HG03354 (cell line): Measurements from ENCODE around the gene ADRM1.
A peak's percentile ranks its signal among the peaks of the same experiment; 100 is the strongest.

ENCODE experiments used
- ATAC-seq: cut with Tn5 transposase; IDR thresholded peaks from one replicate; pipeline ENCODE4 v1.9.1; 2021; ENCODE audit warnings: mild to moderate bottlenecking; ENCODE audit not compliant: unreplicated experiment, poor library complexity, severe bottlenecking

Gene ADRM1

DNA sequence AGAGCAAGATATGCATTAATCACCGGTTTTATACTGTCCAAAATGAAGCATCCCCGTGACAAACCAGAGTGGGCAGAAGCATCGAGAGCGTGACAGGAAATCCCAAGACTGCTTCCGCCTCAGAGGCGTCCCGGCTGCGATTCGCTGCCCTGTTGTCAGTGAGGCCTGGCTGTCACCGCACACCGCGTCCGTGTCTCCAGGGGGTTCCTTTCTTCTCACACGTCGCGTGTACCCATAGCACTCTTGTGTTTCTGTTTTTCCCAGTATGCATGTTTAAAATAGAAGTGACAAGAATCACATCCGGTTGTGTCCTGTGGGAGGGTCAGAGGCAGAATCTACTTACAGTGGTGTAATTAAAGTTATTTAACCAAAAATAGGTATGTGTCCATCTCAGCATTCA, 8.3 kb upstream of the ADRM1 start:
- ATAC-seq: no peak

DNA sequence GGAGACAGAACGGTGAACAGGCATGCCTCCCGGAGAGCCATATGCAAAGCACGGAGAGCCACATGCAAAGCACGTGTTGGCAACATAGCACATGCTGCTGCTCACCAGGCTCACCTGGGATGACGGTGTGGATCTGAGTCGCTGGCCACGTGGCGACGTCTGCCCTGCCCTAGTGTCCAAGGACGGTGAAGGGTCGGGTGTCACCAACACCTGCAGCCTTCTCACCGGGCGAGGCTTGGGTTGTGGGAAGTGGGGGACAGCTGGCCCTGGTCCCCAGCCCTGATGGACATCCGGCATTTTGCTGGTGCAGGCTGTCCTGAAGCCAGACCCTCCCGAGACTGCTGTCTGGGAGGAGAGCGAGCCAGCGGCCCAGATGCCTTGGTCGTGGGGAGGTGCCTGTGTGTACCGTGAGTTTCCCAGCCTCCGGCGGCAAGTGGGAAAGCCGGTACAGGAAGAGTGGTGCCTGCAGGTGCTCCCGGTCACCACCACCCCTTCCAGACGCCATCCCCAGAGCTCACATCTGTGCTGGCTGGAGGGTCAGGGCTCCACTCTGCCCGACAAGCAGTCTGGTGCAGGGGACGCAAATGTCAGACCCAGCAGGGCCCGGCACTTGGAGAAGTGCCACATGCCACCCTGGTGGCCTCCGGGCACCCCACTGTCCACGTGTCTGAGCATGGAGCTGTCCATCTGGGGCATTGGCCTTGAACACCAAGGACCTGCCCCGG, 5.9 kb upstream of the ADRM1 start:
- ATAC-seq: no peak

DNA sequence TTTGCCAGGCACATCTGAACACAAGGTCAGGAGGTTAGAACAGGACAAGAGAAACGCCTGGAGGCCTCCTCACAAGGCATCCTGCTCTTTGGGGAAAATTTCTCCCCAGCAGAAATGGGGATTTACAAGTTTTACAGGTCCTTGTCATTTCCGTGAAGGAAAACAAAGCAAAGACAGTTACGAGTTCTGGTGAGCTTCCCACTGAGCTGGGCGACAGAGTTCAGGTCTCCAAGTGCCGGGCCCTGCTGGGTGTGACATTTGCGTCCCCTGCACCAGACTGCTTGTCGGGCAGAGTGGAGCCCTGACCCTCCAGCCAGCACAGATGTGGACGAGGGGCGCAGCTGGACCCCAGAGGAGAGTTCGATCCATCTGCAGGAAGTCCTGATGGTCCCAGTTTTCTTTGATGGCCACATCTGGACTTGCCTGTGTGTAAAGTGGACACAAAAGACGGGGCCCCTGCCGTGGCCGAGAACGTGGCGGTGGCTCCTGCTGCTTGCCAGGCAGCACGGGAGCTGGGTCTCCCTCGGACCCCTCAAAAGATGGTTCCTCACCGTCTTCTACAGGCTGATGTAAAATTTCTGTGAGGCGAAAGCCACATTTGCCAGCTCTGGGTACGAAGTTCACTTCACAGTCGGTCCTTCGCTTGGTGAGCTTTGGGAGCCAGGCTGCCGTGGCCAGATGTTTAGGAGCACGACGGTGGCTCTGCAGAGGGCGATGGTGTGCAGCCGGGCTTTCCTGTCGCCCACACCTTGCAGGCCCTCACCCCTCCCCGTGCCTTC, 5.2 kb upstream of the ADRM1 start:
- ATAC-seq: no peak

DNA sequence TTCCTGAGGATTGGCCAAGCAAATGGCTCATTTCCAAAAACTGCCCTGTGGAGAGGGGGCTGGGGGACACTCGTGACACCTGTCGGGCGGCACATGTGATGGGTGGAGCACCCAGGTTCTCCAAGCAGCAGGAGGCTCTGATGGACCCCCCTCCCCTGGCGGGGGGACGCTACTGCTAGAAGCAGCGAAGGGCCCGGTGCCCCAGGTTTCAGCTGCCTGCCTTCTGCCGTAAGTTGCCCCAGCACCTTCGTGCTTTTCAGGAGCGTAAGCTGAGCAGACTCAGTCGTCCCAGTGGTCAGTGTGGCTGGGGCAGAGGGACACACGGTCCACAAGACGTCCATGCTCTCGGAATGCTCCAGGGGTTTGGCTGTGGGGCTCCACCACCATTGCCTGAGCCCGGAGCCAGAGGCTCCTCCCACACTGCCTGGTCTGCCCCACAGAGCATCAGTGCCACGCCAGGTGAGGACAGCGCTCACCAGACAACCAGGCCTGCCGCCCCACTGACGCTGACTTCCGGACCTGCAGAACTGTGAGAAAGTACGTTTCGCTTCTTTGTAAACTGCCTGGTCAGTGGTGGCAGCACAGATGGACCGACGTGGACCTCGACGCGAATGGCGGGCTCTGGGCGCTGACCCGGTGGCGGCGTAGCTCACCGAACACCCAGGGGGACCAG, 4.1 kb upstream of the ADRM1 start:
- no peak for ATAC-seq

DNA sequence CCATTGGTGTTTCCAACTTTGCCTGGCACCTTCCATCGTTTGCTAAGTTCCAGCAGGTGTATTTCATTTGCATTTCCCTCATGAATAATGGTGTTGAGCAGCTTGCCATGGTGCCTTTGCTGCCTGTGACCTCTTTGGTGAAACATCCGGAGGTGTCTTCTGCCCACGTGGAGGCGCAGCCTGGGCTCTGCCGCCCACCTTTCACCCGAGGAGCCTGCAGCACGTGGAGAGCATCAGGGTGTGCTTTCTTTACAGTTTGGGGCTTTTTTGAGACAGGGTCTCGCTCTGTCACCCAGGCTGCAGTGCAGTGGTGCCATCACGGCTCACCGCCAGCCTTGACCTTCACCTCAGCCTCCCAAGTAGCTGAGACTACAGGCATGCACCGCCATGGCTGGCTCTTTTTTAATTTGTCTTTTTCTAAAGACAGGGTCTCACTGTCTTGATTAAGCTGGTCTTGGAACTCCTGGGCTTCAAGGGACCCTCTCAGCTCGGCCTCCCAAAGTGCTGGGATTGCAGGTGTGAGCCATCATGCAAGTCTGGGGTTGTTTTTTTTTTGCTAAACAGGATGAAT, 3.0 kb upstream of the ADRM1 start:
- no peak for ATAC-seq

DNA sequence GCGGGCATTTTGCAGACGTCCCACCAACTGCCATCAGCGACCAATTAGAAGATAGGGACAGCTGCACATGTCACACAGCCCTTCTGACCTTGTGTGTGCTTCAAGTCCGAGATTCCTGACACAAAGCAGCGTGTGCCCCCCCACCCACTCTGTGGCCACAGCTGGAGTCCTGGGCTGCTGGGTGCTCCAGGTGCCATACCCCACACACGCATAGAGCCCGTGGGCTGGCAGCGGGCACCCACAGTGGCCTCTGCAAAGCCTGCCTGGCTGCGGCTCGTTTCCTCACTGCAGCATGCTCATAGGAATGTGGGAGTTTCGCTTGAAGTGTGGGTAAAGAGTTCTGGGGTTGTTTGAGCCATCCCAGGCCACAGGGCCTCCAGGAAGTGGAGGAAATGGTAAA, 2.5 kb upstream of the ADRM1 start:
- no peak for ATAC-seq

DNA sequence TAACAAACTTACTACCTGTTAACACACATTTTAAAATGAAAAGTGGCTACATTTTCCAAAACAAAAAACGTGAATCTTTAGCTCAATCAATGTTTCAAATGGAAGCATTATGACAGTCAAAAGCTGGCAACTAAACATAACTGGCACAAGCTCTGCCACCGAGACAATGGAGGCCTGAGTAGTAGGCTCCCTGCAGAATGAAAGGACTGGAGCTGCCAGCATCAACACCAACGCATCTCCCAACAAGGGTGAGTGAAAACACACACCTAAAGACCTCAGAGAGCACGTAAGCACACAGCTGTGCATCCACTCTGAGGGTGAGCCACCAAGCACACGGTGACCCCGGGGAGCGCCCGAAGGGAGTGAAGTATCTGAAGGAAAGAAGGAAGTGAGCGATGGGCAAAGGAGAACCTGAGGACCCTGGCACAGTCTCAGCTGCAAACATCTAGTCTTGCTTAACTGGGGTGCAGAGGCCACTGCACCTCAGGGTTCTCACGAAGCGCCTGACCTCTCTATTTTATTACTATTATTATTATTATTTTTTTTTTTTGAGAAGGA, 1.6 kb upstream of the ADRM1 start:
- ATAC-seq: no peak

DNA sequence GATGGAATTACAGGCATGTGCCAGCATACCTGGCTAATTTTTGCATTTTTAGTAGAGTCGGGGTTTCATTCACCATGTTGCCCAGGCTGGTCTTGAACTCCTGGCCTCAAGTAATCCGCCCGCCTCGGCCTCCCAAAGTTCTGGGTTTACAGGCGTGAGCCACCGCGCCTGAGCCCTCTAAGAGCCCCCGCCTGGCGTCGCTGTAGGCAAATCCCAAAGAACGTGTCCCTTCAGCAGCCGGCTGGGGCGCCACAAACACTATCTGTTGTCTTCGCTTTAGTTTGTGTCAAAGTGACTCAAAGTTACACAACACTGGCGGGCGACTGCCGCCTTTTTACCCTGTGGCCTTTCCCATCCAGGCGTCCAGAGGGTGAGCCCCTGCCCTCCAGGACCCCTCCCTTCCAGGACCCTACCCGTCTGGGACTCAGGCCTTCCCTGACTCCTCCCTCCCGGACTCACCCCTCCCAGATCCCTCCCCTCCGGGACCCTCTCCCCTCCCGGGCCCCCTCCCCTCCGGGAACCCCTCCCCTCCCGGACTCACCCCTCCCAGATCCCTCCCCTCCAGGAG, 940 bp upstream of the ADRM1 start:
- peak; percentile 46 for ATAC-seq

DNA sequence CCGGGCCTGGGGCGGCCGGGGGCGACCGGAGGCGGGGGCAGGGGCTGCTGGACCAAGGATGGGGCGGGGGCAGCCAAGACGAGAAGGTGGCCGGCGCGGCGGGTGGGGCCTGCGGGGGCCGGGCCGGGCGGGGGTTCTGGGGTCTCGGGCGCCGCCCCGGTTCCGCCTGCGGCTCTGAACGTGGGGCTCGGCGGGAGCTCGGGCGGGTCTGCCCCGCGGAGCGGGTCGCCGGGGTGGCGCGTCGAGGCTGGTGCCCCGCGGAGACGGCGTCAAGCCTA, 204 bp downstream of the ADRM1 start:
- ATAC-seq: no peak

DNA sequence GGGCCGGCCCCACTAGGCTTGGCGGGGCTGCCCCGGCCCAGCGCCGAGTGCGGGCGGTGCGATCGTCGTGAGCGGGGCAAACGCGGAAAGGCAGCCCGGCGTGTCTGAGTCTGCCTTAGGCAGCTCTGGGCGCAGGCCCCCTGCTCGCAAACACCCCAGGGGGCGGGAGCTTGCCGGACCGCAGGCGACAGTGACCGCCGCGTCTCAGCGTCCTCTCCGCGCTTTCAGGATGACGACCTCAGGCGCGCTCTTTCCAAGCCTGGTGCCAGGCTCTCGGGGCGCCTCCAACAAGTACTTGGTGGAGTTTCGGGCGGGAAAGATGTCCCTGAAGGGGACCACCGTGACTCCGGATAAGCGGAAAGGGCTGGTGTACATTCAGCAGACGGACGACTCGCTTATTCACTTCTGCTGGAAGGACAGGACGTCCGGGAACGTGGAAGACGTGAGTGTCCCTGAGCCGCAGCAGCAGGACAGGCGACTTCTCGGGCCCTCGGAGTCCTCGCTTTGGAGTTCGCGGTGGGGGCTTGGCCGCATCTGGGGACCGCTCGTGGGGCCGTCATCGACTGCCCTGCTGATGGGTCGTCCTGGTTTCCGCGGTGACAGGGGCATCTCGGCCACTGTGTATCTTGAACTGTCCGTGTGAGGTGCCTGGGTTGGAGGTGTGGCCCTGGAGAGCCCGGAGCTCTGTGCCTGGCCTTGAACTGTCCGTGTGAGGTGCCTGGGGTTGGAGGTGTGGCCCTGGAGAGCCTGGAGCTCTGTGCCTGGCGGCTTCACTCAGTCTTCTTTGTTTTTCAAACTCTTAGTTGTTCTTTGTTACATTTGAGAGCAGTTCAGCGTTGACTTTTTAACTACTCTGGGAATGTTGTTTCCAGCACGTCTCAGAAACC, 786 bp downstream of the ADRM1 start:
- ATAC-seq: no peak

DNA sequence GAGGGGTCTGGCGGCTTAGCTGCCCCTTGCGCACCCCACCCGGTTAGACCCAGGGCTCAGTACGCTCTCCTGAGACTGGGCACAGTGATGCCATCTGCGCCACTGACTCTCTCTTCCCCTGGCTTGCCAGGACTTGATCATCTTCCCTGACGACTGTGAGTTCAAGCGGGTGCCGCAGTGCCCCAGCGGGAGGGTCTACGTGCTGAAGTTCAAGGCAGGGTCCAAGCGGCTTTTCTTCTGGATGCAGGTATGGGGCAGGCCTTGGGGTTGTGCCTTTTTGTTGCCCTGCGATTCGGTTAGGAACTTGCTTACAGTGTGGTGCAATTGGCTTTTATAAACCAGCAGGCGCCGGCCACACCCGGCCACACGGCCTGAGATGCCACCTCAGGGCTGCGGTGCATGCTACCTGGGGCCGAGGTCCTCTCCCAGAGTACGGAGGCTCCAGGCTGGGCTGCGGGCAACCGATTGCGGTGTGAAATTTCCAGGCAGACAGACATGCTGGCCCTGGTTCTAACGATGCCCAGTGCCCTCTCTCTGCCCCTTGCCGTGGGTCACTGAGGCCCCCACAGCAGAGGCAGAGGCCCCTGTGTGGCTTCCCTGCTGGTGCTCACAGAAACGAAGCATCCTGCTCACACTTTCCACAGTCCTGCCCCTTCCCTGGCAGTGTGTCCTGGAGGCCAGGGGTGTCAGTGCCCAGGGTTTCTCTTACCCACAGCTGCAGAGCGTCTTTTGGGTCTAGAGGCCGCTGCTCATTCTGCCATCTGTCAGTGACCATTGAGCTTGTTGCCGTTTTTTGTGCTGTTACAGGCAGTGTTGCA, 1.7 kb downstream of the ADRM1 start:
- no peak for ATAC-seq

DNA sequence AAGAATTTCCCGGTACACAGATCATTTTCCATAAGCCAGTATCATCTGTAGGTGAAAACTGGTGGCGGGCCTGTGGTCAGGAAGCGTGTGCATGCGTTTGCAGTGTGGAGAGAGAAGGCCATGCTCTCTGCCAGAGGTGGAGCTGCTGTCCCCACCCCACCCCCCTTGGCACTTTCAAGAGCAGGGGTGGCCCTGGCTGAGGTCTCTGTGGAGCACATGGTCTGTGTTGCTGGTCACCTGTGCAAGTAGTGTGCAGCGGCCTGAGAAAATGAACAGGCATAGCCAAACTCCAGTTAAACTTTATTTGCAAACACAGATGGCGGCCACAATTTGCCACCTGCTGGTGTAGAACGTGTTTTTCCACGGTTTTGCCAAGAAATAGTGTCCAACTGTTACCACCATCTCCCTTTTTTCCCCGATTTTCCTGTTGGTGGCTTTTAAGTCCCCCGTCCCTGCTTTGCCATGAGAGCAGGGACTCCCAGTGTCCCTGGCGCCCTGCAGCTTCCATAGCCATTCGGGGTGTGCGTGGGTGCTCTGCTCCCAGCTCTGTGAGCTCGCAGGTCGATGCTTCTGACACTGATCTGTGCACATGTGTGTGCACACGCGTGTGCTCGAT, 2.5 kb downstream of the ADRM1 start:
- ATAC-seq: no peak

DNA sequence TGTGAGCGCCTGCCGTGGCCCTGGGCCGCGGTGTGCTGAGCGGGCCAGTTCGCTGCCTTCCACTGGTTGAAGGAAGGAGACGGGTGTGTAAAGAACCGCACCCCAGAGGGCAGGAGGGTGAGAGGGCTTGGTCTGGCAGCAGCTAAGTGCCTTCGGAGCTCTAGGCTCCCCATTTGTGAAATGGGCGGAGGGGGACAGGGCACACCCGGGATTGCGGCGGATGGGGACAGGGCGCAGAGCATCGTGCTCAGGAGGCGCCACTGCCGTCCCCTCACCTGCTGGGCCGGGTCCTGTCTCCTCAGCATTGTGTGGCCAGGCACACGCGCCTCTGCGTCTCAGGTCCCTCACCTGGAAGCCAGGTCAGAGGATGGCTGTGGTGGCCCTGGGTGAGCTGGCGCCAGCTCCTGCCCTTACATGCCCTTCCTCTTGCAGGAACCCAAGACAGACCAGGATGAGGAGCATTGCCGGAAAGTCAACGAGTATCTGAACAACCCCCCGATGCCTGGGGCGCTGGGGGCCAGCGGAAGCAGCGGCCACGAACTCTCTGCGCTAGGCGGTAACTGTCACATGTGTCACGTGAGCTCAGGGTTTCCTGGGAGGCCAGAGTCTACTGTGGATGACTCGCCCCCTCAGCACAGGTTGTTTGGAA, 3.1 kb downstream of the ADRM1 start:
- ATAC-seq: no peak

DNA sequence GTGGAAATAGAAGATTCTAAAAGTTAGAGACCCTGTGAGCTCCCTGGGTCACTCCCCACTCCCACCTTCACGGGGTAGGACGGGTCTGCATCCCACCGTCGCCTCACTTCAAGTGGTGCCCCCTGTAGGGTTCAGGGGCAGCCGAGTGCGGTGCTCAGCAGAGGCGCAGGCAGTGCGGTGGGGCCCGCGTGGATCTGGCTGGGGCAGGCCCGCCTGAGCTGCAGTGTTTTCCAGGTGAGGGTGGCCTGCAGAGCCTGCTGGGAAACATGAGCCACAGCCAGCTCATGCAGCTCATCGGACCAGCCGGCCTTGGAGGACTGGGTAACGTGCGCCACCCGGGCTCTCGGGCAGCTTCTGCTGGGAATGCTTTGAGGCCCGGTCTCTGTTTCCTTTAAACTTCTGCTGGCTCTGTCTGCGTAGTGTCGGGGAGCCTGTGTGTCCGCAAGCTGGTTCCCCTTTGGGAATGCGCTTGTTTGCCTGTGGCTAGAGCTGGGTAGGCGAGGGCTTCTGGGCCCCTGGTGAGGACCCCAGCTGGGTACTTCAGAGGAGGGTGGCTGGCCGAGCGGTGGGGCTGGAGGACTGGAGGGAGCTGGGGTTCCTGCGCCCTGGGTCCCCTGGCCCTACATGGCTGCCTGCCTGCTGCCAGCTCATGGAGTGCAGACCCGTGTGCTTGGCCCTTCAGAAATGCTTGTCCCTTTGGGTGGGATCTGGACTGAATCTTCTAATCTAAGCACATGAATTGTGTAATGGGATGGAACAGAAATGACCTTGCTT, 3.8 kb downstream of the ADRM1 start:
- no peak for ATAC-seq

DNA sequence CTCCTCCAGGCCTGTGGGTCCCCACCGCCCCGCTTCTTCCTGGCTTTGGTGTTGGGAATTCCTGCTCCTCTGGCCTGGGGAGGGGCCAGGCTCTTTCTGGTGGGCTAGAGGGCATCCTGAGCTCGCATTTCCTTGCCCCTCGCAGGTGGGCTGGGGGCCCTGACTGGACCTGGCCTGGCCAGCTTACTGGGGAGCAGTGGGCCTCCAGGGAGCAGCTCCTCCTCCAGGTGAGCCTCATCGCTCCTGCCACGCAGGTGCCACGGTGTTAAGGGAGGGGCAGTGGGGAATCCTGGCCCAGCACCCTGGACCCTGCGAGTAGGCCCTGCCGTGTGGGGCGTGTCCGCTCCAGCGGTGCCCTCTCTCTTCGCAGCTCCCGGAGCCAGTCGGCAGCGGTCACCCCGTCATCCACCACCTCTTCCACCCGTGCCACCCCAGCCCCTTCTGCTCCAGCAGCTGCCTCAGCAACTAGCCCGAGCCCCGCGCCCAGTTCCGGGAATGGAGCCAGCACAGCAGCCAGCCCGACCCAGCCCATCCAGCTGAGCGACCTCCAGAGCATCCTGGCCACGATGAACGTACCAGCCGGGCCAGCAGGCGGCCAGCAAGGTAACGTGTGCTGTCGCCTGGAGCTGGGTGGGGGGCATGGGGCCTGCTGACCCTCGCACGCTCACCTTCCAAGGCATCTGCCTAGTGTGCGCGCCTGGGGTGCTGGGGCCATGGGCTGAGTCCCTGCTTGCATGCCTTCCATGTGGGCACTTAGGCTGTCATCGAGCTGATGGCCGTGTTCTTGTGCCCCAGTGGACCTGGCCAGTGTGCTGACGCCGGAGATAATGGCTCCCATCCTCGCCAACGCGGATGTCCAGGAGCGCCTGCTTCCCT, 4.7 kb downstream of the ADRM1 start:
- ATAC-seq: no peak
